NCI-H345 treated with DMSO at 0.1 percent for 48 hours (cell line): ENCODE measurements around the gene CCDC18.
"Not testable (repeated sequence)": the region's sequence is repeated elsewhere in the genome, so short reads cannot be mapped to it uniquely, and the experiment has no call there.

Experiments
- DNase-seq: peaks from one replicate; lab custom pipeline; 2025; ENCODE audit not compliant: unreplicated experiment; lab: John Stamatoyannopoulos, UW

Gene CCDC18, protein sequence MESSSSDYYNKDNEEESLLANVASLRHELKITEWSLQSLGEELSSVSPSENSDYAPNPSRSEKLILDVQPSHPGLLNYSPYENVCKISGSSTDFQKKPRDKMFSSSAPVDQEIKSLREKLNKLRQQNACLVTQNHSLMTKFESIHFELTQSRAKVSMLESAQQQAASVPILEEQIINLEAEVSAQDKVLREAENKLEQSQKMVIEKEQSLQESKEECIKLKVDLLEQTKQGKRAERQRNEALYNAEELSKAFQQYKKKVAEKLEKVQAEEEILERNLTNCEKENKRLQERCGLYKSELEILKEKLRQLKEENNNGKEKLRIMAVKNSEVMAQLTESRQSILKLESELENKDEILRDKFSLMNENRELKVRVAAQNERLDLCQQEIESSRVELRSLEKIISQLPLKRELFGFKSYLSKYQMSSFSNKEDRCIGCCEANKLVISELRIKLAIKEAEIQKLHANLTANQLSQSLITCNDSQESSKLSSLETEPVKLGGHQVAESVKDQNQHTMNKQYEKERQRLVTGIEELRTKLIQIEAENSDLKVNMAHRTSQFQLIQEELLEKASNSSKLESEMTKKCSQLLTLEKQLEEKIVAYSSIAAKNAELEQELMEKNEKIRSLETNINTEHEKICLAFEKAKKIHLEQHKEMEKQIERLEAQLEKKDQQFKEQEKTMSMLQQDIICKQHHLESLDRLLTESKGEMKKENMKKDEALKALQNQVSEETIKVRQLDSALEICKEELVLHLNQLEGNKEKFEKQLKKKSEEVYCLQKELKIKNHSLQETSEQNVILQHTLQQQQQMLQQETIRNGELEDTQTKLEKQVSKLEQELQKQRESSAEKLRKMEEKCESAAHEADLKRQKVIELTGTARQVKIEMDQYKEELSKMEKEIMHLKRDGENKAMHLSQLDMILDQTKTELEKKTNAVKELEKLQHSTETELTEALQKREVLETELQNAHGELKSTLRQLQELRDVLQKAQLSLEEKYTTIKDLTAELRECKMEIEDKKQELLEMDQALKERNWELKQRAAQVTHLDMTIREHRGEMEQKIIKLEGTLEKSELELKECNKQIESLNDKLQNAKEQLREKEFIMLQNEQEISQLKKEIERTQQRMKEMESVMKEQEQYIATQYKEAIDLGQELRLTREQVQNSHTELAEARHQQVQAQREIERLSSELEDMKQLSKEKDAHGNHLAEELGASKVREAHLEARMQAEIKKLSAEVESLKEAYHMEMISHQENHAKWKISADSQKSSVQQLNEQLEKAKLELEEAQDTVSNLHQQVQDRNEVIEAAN (N-terminal part only)

GRCh38 chr1:93180723-93181613 lies at the start of gene CCDC18:
Gene CCDC18 (plus strand): TSS chr1:93180724. CDS start chr1:93183362, 2,638 bp downstream.
- peak; percentile 48 for DNase-seq

GRCh38 chr1:93132638-93133037 lies 47.9 kb upstream of the CCDC18 start:
- no peak for DNase-seq

DNA sequence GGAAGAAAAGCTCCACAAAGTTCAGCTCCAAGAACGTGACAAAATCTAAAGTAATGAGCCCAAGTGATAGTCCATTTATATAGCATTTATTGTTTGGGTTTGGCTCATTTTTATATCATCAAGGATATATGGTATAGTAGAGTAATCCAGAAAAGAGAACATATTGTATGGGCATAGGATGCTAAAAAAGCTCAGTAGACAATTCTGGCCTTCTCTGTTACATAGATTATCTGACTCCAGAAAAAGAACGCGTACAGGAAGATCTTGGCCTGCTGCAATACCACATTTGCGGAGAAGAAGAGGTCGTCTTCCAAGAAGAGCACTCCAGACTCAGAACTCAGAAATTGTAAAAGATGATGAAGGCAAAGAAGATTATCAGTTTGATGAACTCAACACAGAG lies 44.1 kb upstream of the CCDC18 start:
- DNase-seq: no peak

- no peak for DNase-seq
Measured at GRCh38 chr1:93137604-93138292, 42.8 kb upstream of the CCDC18 start.

GRCh38 chr1:93140106-93140505 lies 40.4 kb upstream of the CCDC18 start:
- DNase-seq: no peak

DNA sequence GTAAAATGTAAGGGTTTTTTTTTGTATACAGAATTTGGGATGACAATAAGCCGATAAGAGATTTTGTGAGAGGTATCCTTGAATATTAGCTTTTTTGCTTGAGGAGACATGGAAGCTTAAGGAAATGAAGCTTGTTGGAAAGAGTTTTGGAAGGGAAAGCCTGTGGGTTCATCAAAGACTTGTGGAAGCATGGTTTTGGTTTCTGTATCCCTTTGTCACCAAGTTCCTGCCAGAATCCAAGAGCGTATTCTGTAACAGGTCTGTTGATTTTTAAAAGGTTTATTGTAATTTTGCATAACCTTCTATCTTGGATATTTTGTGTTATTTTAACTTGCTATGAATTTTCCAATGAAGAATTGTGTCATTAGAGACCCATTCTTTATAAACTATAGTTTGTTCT lies 38.4 kb upstream of the CCDC18 start:
- DNase-seq: no peak

GRCh38 chr1:93143136-93143535 lies 37.4 kb upstream of the CCDC18 start:
- no peak for DNase-seq

DNA sequence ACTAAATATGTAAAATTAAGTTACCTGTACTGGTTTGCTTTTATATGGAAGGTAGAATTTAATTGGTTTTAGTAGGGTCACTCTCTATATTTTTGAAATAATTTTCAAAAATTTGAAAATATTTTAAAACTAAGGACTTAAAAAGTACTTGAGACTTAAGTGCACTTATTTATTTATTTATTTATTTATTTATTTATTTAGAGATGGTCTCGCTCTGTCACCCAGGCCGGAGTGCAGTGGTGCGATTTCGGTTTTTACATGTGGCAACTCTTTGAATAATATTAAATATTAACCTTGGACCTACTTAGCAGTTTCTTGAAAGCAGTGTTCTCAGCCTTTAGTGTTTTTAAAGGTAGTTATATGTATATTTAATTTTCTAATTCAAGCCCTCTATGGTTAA lies 36.8 kb upstream of the CCDC18 start:
- no peak for DNase-seq

- no peak for DNase-seq
Measured at GRCh38 chr1:93148001-93148400, 32.5 kb upstream of the CCDC18 start.

DNA sequence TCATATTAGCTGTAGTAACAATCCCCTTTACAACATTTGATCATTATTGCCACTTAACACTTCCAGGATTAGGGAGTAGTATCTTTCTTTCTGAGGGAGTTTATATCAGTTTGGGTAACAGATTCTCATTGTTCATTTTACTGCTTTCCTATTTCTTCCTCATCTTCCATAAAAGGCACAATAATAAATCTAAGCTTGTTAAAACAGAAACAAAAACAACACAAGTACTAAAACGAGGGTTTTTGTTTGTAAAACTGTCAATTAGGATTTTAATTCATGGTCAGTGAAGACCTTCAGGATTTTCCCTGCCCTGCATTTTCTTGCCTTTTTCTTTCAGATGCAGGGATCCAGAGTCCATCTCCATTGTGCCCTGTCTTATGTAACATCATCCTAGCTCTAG lies 29.8 kb upstream of the CCDC18 start:
- DNase-seq: no peak

DNA sequence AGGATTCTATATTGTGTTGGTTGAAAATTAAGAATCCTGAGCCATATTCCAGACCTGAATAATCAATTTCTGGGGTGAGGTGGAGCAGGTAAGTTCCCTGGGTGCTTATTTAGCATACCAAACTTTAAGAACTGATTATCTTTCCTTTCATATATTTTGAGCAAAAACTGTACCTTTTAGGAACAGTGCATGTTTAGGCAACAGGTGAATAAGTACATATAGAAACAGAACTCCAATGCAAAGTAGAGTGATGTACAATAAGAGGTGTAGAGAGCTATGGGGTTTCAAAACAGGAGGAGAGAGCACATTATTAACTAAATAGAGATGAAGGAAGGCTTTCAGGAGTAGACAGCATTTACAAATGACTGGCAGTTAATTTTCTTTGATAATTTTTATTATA lies 29.1 kb upstream of the CCDC18 start:
- DNase-seq: no peak

DNA sequence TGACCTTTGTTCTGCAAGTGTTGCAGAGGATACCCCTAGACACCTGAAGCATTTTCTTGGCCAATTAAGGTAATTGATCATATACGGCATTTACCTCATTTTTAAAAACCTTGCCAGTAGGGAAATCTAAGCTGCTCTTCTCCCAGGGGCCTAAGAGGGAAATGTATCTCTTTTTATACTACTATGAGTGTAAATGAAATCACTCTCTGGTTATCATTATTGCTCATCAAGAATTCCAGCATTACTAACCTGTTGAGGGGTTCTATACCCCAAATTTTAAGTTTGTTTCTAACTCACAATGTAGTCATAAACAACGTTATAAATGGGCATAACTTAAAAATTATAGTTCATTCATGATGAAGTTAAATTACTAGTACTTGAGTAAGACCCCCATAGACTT lies 27.7 kb upstream of the CCDC18 start:
- DNase-seq: no peak

GRCh38 chr1:93154898-93155297 lies 25.6 kb upstream of the CCDC18 start:
- no peak for DNase-seq

- no peak for DNase-seq
Measured at GRCh38 chr1:93155335-93155734, 25.2 kb upstream of the CCDC18 start.

GRCh38 chr1:93159337-93159736 lies 21.2 kb upstream of the CCDC18 start:
- DNase-seq: no peak

GRCh38 chr1:93163314-93163713 lies 17.2 kb upstream of the CCDC18 start:
- DNase-seq: not testable (repeated sequence)

DNA sequence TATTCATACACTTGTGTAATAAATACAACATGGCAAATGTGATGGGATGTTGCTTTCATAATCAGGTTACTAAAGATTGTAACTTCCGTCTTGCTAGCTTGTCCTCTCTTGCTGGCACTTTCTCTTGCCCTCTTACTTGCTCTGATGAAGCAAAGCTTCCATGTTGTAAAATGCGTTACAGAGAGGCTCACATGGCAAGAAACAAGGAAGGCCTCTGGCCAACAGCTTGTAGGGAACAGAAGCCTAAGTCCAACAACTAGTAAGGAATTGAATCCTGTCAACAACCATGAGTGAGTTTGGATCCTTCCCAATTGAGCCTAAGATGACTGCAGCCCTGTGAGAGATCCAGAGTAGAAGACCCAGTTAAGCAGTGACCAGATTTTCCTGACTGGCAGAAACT lies 15.7 kb upstream of the CCDC18 start:
- no peak for DNase-seq

DNA sequence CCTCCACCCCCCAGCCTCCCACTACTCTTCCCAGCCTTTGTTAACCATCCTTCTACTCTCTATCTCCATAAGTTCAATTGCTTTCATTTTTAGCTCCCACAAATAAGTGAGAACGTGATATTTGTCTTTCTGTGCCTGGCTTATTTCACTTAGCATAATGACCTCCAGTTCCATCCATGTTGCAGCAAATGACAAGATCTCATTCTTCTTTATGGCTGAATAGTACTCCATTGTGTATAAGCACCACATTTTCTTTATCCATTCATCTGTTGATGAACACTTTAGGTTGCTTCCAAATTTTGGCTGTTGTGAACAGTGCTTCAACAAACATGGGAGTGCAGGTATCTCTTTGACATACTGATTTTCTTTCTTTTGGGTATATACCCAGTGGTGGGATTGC lies 14.6 kb upstream of the CCDC18 start:
- not testable (repeated sequence) for DNase-seq

GRCh38 chr1:93167006-93167405 lies 13.5 kb upstream of the CCDC18 start:
- DNase-seq: no peak
